ENCODE measurements around the gene FABP7. TPM values are rescaled to one million over a fixed set of nuclear protein-coding genes. Genes with fewer than 3 reads are reported as not detected.

The FABP7 gene
- not detected in 2 replicates for total RNA-seq (2016; rRNA removed; fragmentation: Illumina TruSeq; extraction: Trizol)
- not detected in 2 replicates for total RNA-seq (2016; cell fraction: cytosol; rRNA removed; fragmentation: Illumina TruSeq; extraction: Trizol; ENCODE audit: low read depth)
- total RNA-seq (2016; cell fraction: insoluble cytoplasmic fraction; rRNA removed; fragmentation: Illumina TruSeq; extraction: Trizol), result not detected in 2 replicates
- total RNA-seq (2016; cell fraction: membrane; rRNA removed; fragmentation: Illumina TruSeq; extraction: Trizol), result not detected in 2 replicates
- not detected in 2 replicates for total RNA-seq (2016; cell fraction: nucleus; rRNA removed; fragmentation: Illumina TruSeq; extraction: Trizol)
- not detected in 2 replicates for polyA plus RNA-seq (2011; rRNA removed)
- polyA plus RNA-seq (2011; cell fraction: cytosol; rRNA removed), result not detected in 2 replicates
- not detected in 2 replicates for polyA plus RNA-seq (2011; cell fraction: nucleus; rRNA removed)
- polyA plus RNA-seq (2012), result not detected in 2 replicates
- polyA plus RNA-seq (2016; cell fraction: cytosol; fragmentation: Illumina TruSeq; extraction: Trizol; ENCODE audit: low read depth), result not detected in 2 replicates
- polyA plus RNA-seq (2016; cell fraction: insoluble cytoplasmic fraction; fragmentation: Illumina TruSeq; extraction: Trizol; ENCODE audit: low read depth), result not detected in 2 replicates
- not detected in 2 replicates for polyA plus RNA-seq (2016; cell fraction: membrane; fragmentation: Illumina TruSeq; extraction: Trizol; ENCODE audit: low read depth)
- polyA plus RNA-seq (2016; cell fraction: nucleus; fragmentation: Illumina TruSeq; extraction: Trizol; ENCODE audit: insufficient read depth, low read depth), result not detected in 2 replicates
- not detected in 2 replicates for polyA minus RNA-seq (2011; rRNA and poly(A)+ RNA removed; ENCODE audit: low replicate concordance)
- not detected in 2 replicates for polyA minus RNA-seq (2011; cell fraction: cytosol; rRNA and poly(A)+ RNA removed)
- not detected in 2 replicates for polyA minus RNA-seq (2011; cell fraction: nucleus; rRNA and poly(A)+ RNA removed)
- percentile 12 among the genes with signal in this experiment for Bru-seq, nascent RNA
- BruChase-seq, experiment 1, labeled RNA remaining after a 6-hour chase, result percentile 14 among the genes with signal in this experiment
- percentile 12 among the genes with signal in this experiment for BruChase-seq, experiment 2, labeled RNA remaining after a 2-hour chase
- long read RNA-seq, experiment 1, result 0 reads
- long read RNA-seq, experiment 2, result 0 reads

DNA sequence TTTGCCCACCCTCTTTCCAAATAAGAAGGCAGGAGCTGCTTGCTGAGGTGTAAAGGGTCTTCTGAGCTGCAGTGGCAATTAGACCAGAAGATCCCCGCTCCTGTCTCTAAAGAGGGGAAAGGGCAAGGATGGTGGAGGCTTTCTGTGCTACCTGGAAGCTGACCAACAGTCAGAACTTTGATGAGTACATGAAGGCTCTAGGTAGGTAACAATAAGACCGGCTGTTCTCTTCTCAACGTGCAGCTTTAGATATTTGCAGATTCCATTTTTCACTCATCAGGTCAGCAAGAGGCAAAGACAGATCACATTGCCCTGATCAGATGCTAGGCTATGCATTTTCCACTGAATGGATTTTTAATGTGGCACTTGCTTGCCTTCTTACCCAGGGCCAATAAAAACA is at the start of gene FABP7:
Gene FABP7, plus strand, starts transcription at position 50 of the 400 bp plus-strand sequence. Its CDS starts 79 bp downstream, at position 129.
- no TSS peak for BruUV-seq (replicated peaks)
- no peak within 1 kb of the TSS for H3K4me2 ChIP-seq (ENCODE audit: low read depth, low read length)
- no peak within 1 kb of the TSS for H3K9ac ChIP-seq (ENCODE audit: insufficient read depth, low read depth, low read length)
- no peak for TF ChIP-seq SALL2 (CRISPR knock-in tag; IDR thresholded peaks at IDR 0.05)
- TF ChIP-seq SNAI1 (CRISPR knock-in tag; IDR thresholded peaks at IDR 0.05; ENCODE audit: borderline replicate concordance), result no peak
- TF ChIP-seq SAP130 (CRISPR knock-in tag; IDR thresholded peaks at IDR 0.05; ENCODE audit: low read depth), result no peak
- TF ChIP-seq, protein P1, sequence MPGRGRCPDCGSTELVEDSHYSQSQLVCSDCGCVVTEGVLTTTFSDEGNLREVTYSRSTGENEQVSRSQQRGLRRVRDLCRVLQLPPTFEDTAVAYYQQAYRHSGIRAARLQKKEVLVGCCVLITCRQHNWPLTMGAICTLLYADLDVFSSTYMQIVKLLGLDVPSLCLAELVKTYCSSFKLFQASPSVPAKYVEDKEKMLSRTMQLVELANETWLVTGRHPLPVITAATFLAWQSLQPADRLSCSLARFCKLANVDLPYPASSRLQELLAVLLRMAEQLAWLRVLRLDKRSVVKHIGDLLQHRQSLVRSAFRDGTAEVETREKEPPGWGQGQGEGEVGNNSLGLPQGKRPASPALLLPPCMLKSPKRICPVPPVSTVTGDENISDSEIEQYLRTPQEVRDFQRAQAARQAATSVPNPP (CRISPR knock-in tag; IDR thresholded peaks at IDR 0.05), result no peak
- no peak for TF ChIP-seq ZNF777 (CRISPR knock-in tag; IDR thresholded peaks at IDR 0.05)
- TF ChIP-seq ZNF7 (CRISPR knock-in tag; IDR thresholded peaks at IDR 0.05), result no peak
- no peak for TF ChIP-seq ZFAT (CRISPR knock-in tag; conservative IDR thresholded peaks at IDR 0.05)
- no peak for TF ChIP-seq XRCC5 (optimal IDR thresholded peaks at IDR 0.05; ENCODE audit: low read length)
- TF ChIP-seq, protein P2, sequence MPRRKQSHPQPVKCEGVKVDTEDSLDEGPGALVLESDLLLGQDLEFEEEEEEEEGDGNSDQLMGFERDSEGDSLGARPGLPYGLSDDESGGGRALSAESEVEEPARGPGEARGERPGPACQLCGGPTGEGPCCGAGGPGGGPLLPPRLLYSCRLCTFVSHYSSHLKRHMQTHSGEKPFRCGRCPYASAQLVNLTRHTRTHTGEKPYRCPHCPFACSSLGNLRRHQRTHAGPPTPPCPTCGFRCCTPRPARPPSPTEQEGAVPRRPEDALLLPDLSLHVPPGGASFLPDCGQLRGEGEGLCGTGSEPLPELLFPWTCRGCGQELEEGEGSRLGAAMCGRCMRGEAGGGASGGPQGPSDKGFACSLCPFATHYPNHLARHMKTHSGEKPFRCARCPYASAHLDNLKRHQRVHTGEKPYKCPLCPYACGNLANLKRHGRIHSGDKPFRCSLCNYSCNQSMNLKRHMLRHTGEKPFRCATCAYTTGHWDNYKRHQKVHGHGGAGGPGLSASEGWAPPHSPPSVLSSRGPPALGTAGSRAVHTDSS (CRISPR knock-in tag; conservative IDR thresholded peaks at IDR 0.05), result no peak
- no peak for TF ChIP-seq RFX3 (CRISPR knock-in tag; IDR thresholded peaks at IDR 0.05)
- no peak for TF ChIP-seq SP1 (IDR thresholded peaks at IDR 0.05)
- TF ChIP-seq SP1 (CRISPR knock-in tag; IDR thresholded peaks at IDR 0.05), result no peak
- no peaks in the 10 kb centered on the region for H3K4me1 ChIP-seq (ENCODE audit: insufficient read depth, low read length)
- FAIRE-seq (no peak), DNase-seq (ENCODE audit: low spot score) (no peak), ATAC-seq (peak; percentile 26; the same call in 1 of the 3 replicates)
- no peaks in the 10 kb centered on the region for H3K79me2 ChIP-seq (ENCODE audit: insufficient read depth, low read length)
- in situ Hi-C loops (cut with HindIII; ENCODE audit: extremely low pct_ligation_motif_present, low pct_unique_long_range_greater_than_20kb), result no loop called here
- H3K36me3 ChIP-seq (replicated peaks in 1 of 2; ENCODE audit: control insufficient read depth in 1 of 2, insufficient read depth in 2 of 2, low read length in 2 of 2), result no peaks in the 10 kb centered on the region
- intact Hi-C loops (cut with micrococcal nuclease; ENCODE audit: unreplicated experiment), result no loop called here
- H3K27ac ChIP-seq (ENCODE audit: extremely low read length, insufficient read depth, low read length), result no peak within 1 kb of the TSS
- ChIA-PET CTCF (ENCODE audit: low intra/inter-chr PET ratio, low total read pairs) (no interaction called here), POLR2A (interaction anchor here (0.9 kb wide), 1 partner anchor 10 kb away, joined by 5 read pairs; the partner anchor contains the start of gene SMPDL3A)
- H3K27me3 ChIP-seq (ENCODE audit: control insufficient read depth in 1 of 2, insufficient read depth in 2 of 2, low read length in 2 of 2), result peaks cover 0 to 19% of the 10 kb centered on the region in 2 experiments; a peak in 3 of 5 replicates
- H4K20me1 ChIP-seq (ENCODE audit: insufficient read depth, low read length), result no peaks in the 10 kb centered on the region
- no peak within 1 kb of the TSS for H3K4me3 ChIP-seq (replicated peaks in 1 of 3; ENCODE audit: insufficient read depth in 1 of 3, low read depth in 2 of 3, low read length in 3 of 3)
- no peaks in the 10 kb centered on the region for H3K9me3 ChIP-seq (ENCODE audit: low read length)
- no peak within 1 kb of the TSS for H2AFZ ChIP-seq (ENCODE audit: low read length)
- WGBS (ENCODE audit: low lambda C conversion rate), result 13% methylated on average over 3 of the region's 3 CpGs
